HG03469 (cell line): Measurements from ENCODE around the gene STUB1.
"Not testable (repeated sequence)": the region's sequence is repeated elsewhere in the genome, so short reads cannot be mapped to it uniquely, and the experiment has no call there.

Experiments
- ATAC-seq: cut with Tn5 transposase; IDR thresholded peaks from one replicate; pipeline ENCODE4 v1.9.1; 2021; ENCODE audit warnings: mild to moderate bottlenecking, moderate library complexity, moderate number of reproducible peaks; ENCODE audit not compliant: unreplicated experiment

The STUB1 gene

GRCh38 chr16:678209-678857, 1.9 kb upstream of the STUB1 start:
- no peak for ATAC-seq

- no peak for ATAC-seq
These were observed 1.1 kb upstream of the STUB1 start for GRCh38 chr16:678858-679813.

- no peak for ATAC-seq
These were observed 375 bp downstream of the STUB1 start for GRCh38 chr16:680625-680945.

- ATAC-seq, result no peak
These were observed 946 bp downstream of the STUB1 start for GRCh38 chr16:680967-681745.

GRCh38 chr16:681746-682427, 1.7 kb downstream of the STUB1 start:
- no peak for ATAC-seq

GRCh38 chr16:682493-683395, 2.5 kb downstream of the STUB1 start:
- no peak for ATAC-seq

GRCh38 chr16:683396-684070, 3.3 kb downstream of the STUB1 start:
- ATAC-seq, result no peak

- ATAC-seq, result peak; percentile 30
These were observed 4.0 kb downstream of the STUB1 start, which contains the start of gene JMJD8 for GRCh38 chr16:684071-684794. JMJD8 (minus strand) TSS chr16:684334; CDS start chr16:684319, 15 bp downstream.

- ATAC-seq, result no peak
These were observed 4.9 kb downstream of the STUB1 start for GRCh38 chr16:684961-685696.

- ATAC-seq, result no peak
These were observed 5.8 kb downstream of the STUB1 start for GRCh38 chr16:685967-686366.

GRCh38 chr16:686459-687260, 6.5 kb downstream of the STUB1 start:
- ATAC-seq, result no peak

- ATAC-seq, result no peak
These were observed 7.3 kb downstream of the STUB1 start for GRCh38 chr16:687499-687898.

- no peak for ATAC-seq
These were observed 9.1 kb downstream of the STUB1 start for GRCh38 chr16:689175-689897.

- not testable (repeated sequence) for ATAC-seq
These were observed 11.0 kb downstream of the STUB1 start for GRCh38 chr16:691242-691641.

- ATAC-seq, result no peak
These were observed 12.3 kb downstream of the STUB1 start for GRCh38 chr16:692356-693108.

GRCh38 chr16:693364-693763, 13.2 kb downstream of the STUB1 start:
- ATAC-seq, result no peak
